GM18517 (cell line): ENCODE measurements around the gene RERG.
"Not testable (repeated sequence)": the region's sequence is repeated elsewhere in the genome, so short reads cannot be mapped to it uniquely, and the experiment has no call there.

Experiments
- ATAC-seq: cut with Tn5 transposase; IDR thresholded peaks from one replicate; pipeline ENCODE4 v1.9.1; 2021; ENCODE audit warnings: mild to moderate bottlenecking, moderate library complexity; ENCODE audit not compliant: unreplicated experiment

The RERG gene

GRCh38 chr12:15220915-15221885 lies at the start of gene RERG:
RERG (minus strand) TSS chr12:15221417; CDS start chr12:15217489, 3,928 bp downstream.
- peak; percentile 83 for ATAC-seq

GRCh38 chr12:15270591-15270990 lies 49.4 kb upstream of the RERG start:
- ATAC-seq = no peak

GRCh38 chr12:15268927-15269552 lies 47.8 kb upstream of the RERG start:
- peak; percentile 96 for ATAC-seq

- ATAC-seq = no peak
Measured at GRCh38 chr12:15268309-15268708, 47.1 kb upstream of the RERG start.

- no peak for ATAC-seq
Measured at GRCh38 chr12:15265875-15266274, 44.7 kb upstream of the RERG start.

GRCh38 chr12:15256761-15257160 lies 35.5 kb upstream of the RERG start:
- ATAC-seq = no peak

- no peak for ATAC-seq
Measured at GRCh38 chr12:15253990-15254389, 32.8 kb upstream of the RERG start.

GRCh38 chr12:15244926-15245325 lies 23.7 kb upstream of the RERG start:
- no peak for ATAC-seq

GRCh38 chr12:15244341-15244740 lies 23.1 kb upstream of the RERG start:
- ATAC-seq = no peak

GRCh38 chr12:15243102-15243501 lies 21.9 kb upstream of the RERG start:
- no peak for ATAC-seq

- no peak for ATAC-seq
Measured at GRCh38 chr12:15240898-15241297, 19.7 kb upstream of the RERG start.

- ATAC-seq = no peak
Measured at GRCh38 chr12:15234508-15234907, 13.3 kb upstream of the RERG start.

- ATAC-seq = no peak
Measured at GRCh38 chr12:15234011-15234410, 12.8 kb upstream of the RERG start.

GRCh38 chr12:15232959-15233358 lies 11.7 kb upstream of the RERG start:
- ATAC-seq = no peak

- no peak for ATAC-seq
Measured at GRCh38 chr12:15231493-15231892, 10.3 kb upstream of the RERG start.

- no peak for ATAC-seq
Measured at GRCh38 chr12:15230751-15231150, 9.5 kb upstream of the RERG start.

- no peak for ATAC-seq
Measured at GRCh38 chr12:15230137-15230536, 8.9 kb upstream of the RERG start.

GRCh38 chr12:15227004-15227679 lies 5.9 kb upstream of the RERG start:
- ATAC-seq = no peak

GRCh38 chr12:15225863-15226218 lies 4.6 kb upstream of the RERG start:
- not testable (repeated sequence) for ATAC-seq

- no peak for ATAC-seq
Measured at GRCh38 chr12:15225136-15225862, 4.1 kb upstream of the RERG start.

GRCh38 chr12:15222219-15222618 lies 1.0 kb upstream of the RERG start:
- no peak for ATAC-seq
